AG10803 (cell line): ENCODE results near the gene IL25.
A peak's percentile ranks its signal among the peaks of the same experiment; 100 is the strongest.

ENCODE experiments used
- DNase-seq: peaks from one replicate; pipeline ENCODE4 v3.0.0; 2010; ENCODE audit warnings: low read depth
- H3K4me3 ChIP-seq: 2 replicates; pipeline ENCODE4 v1.5.1; 2011; ENCODE audit warnings: mild to moderate bottlenecking, low read length, control low read depth
- TF ChIP-seq, protein P1 (sequence below): conservative IDR thresholded peaks from 2 replicates; pipeline ENCODE4 v1.5.1; 2011; ENCODE audit warnings: mild to moderate bottlenecking, low read length, control low read depth, inconsistent platforms

Gene IL25

DNA sequence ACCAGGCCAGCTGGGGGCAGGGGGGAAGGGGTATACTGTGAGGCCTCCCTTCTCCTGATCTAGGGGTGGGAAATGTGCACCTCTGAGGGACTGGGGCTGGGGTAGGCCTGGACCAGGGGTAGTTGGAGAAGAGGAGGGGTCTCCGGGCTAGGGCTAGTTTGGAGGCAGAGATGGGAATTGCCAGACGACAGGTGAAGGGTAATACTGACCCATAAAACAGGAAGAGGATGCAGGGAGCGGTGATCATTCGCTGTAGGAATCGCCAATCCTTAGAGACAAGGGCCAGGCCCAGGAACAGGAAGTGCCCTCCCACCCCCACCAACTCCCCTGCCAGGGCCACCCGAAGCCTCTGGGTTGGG lies 24.3 kb upstream of the IL25 start:
- H3K4me3 ChIP-seq = no peak overlapping the region
- TF ChIP-seq, protein P1, sequence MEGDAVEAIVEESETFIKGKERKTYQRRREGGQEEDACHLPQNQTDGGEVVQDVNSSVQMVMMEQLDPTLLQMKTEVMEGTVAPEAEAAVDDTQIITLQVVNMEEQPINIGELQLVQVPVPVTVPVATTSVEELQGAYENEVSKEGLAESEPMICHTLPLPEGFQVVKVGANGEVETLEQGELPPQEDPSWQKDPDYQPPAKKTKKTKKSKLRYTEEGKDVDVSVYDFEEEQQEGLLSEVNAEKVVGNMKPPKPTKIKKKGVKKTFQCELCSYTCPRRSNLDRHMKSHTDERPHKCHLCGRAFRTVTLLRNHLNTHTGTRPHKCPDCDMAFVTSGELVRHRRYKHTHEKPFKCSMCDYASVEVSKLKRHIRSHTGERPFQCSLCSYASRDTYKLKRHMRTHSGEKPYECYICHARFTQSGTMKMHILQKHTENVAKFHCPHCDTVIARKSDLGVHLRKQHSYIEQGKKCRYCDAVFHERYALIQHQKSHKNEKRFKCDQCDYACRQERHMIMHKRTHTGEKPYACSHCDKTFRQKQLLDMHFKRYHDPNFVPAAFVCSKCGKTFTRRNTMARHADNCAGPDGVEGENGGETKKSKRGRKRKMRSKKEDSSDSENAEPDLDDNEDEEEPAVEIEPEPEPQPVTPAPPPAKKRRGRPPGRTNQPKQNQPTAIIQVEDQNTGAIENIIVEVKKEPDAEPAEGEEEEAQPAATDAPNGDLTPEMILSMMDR = no peak
- DNase-seq = no peak

DNA sequence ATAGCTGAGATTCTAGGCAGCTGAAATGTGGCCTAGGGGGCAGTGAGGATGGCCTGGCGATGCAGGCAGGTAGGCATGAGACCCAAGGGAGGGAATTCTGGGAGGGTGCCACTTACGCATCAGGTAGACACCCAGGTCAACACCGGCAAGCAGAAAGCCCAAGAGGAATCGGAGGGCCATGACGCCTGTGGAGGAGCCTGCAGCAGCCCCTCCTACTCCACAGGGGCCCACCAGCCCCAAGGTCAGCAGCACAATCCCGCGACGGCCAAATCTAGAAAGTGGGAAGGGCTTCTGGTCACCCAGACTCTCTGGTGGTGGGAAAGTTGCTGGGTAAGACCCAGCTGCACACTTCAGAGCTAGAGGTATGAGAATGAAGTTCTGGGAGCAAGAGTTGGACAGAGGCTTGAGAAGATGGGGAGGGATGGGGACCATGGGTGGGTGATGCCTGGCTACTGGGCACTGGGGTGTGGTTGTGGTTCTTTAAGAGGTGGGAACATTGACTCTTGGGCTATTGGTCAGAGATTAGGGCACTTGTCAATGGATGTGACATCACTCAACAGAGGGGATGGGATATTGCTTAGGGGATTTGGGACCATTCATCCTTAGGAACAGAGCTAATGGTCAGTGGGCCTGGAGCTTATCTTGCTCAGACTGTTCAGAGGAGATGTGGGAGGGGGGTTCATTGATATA lies 23.3 kb upstream of the IL25 start:
- H3K4me3 ChIP-seq = no peak overlapping the region
- no peak for DNase-seq
- TF ChIP-seq, protein P1 = no peak

DNA sequence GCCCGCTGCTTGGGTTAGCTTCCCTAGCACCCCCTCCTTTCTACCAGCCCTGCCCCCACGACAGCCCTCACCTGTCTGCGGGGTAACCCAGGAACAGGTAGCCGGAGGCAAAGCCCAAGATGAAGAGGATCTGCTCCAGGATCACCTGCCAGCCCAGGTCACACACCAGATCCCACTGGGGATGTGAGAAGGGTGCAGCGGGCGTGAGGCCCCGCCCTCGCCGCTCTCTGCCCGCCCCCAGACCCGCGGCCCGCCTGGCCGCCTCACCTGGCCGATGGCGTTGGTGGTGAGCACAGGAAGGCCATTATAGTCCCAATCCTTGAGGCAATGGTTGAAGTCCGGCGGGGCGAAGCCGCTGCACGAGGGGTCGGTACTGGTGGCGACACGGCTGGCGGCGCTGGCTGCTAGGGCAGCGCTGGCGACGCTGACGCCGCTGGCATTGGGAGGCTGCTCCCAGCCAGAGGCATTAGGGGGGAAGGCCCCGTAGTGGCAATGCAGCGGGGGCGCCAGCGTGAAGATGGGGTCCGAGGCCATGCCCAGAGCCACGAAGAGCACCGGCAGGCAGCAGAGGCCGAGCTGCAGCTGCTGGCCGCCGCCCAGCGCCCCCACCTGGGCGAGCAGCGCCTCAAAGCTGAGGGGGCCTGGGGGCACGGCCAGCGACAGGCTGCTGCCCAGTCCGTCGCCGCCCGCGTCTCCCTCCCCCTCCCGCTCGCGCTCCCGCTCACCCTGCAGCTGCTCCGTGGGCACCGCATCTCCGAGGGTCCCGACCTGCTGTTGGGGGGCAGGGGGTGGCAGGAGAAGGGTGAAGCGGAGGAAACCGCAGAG lies 20.7 kb upstream of the IL25 start:
- TF ChIP-seq, protein P1 = no peak
- H3K4me3 ChIP-seq = peak overlapping the region; percentile 75
- DNase-seq = no peak

DNA sequence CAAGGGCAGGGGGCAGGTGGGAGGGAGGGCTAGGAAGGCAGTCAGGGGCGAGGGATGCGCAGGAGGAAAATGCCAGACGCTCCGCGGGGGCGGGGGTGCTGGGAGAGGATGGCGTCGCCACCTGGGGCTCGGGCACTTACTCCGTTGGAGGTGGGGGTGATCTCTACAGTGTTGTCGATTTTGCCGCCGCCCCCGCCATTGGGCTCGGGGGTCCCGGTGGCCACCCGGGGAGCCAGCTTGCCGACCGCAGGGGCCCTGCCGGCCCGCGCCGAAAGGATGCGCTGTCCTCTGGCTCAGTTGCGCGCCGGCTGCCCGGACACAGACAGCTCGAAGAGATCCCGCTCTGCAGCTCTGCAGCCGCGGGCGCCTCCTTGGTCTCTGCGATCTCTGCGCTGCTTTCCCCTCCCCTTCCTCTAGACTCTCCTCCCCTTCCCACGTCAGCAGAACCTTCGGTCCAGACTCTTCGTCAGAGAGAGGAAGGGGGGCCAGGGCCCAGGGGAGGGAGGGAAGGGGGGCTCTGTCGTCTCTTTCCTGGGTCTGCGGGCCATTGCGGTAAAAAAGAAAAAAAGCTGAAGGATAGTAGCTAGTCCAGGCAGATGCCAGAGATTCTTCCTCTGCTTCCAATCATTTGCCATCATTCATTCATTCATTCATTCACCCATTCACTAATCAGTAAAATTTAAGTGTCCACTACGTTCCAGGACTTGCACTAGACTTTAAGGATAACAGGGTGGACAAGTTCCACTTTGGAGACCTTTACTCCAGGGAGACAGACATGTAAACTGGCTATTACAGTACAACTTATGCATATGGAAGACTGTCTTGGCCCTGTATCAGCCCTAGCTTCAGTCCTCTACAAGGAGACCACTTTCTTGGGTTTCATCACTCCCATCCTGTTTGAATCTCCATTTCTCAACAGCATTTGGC lies 19.8 kb upstream of the IL25 start, which contains the start of gene SLC22A17:
TSS of gene SLC22A17 (minus strand) at position 382 of the 927 bp plus-strand sequence.
- TF ChIP-seq, protein P1 = peak; percentile 18; the same call in 1 of the 2 replicates
- H3K4me3 ChIP-seq = peak within 1 kb of the TSS; percentile 75
- peak; percentile 82 for DNase-seq

DNA sequence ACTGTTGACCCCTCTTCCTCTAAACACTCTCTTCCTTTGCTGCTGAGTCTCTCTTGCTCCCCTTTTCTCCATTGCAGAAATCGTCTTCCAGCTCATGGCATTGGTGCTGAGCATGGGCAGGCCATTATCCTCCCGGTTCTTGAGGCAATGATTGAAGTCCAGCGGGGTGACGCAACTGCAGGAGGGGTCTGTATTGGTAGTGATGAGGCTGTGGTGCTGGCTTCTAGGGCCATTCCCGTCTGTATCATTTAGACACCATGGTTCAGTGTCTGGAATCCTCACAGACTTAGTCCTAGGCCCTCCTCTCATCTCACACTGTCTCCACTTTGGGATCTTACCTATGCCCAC lies 19.2 kb upstream of the IL25 start:
- TF ChIP-seq, protein P1 = no peak
- no peak overlapping the region for H3K4me3 ChIP-seq
- no peak for DNase-seq

DNA sequence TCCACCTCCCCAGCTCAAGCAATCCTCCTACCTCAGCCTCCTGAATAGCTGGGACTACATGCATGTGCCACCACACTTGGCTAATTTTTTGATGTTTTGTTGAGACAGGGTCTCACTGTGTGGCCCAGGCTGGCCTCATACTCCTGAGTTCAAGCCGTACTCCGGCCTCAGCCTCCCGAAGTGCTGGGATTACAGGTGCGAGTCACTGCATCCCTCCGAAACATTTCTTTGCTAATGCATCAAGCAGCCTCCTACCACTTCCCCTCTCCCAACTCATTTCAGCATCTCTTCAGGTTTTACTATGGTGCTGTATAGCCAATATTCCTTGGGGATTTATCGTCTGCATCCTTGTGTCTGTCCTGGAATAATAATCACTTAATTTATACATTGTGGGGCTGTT lies 17.6 kb upstream of the IL25 start:
- TF ChIP-seq, protein P1 = no peak
- DNase-seq = no peak
- H3K4me3 ChIP-seq = no peak overlapping the region
